Liver (tissue), 9 donors: ENCODE data around the gene TADA3. TPM values are rescaled to one million over a fixed set of nuclear protein-coding genes. Genes with fewer than 3 reads are reported as not detected.

Experiments
- DNase-seq: peaks from one replicate; pipeline ENCODE4 v3.0.0-alpha.2; 2017; ENCODE audit warnings: low spot score
- H3K27ac ChIP-seq, 2 donors: one replicate each; pipeline ENCODE4 v1.7.0; 2013; ENCODE audit warnings: inconsistent platforms in 2 of 2, low read length in 2 of 2, control low read depth in 1 of 2, low read depth in 1 of 2, mild to moderate bottlenecking in 1 of 2
- H3K27me3 ChIP-seq, 4 donors: one replicate each; pipeline versions ENCODE4 v1.6.1 to v1.7.0; 2013; ENCODE audit warnings: low read length in 3 of 4, inconsistent platforms in 1 of 4, mild to moderate bottlenecking in 1 of 4, moderate library complexity in 1 of 4; ENCODE audit not compliant: control insufficient read depth in 4 of 4, insufficient read depth in 4 of 4
- H3K36me3 ChIP-seq, 4 donors: one replicate each; pipeline versions ENCODE4 v1.6.1 to v1.7.0; 2013; ENCODE audit warnings: low read length in 3 of 4, mild to moderate bottlenecking in 3 of 4, low read depth in 1 of 4, moderate library complexity in 1 of 4; ENCODE audit not compliant: control insufficient read depth in 4 of 4, insufficient read depth in 3 of 4
- H3K4me1 ChIP-seq, 4 donors: one replicate each; pipeline versions ENCODE4 v1.6.1 to v1.7.0; 2013; ENCODE audit warnings: low read length in 3 of 4, mild to moderate bottlenecking in 3 of 4, moderate library complexity in 1 of 4; ENCODE audit not compliant: control insufficient read depth in 4 of 4, insufficient read depth in 4 of 4
- H3K4me3 ChIP-seq, 3 donors: one replicate each; pipeline versions ENCODE4 v1.6.1 to v1.7.0; 2013; ENCODE audit warnings: low read length in 3 of 3, control low read depth in 1 of 3, low read depth in 1 of 3, mild to moderate bottlenecking in 1 of 3
- H3K9ac ChIP-seq, 2 donors: one replicate each; pipeline ENCODE4 v1.7.0; 2013; ENCODE audit warnings: low read length in 2 of 2, mild to moderate bottlenecking in 2 of 2, moderate library complexity in 2 of 2, control low read depth in 1 of 2, low read depth in 1 of 2
- H3K9me3 ChIP-seq, 4 donors: one replicate each; pipeline versions ENCODE4 v1.6.1 to v1.7.0; 2013; ENCODE audit warnings: low read length in 3 of 4; ENCODE audit not compliant: control insufficient read depth in 4 of 4
- ATF3 ChIP-seq: IDR thresholded peaks from 2 replicates; pipeline ENCODE4 v1.6.1; 2016; ENCODE audit warnings: antibody characterized with exemption
- CTCF ChIP-seq: fragments of 150-350 bp; IDR thresholded peaks from 2 replicates; pipeline ENCODE4 v1.5.1; 2017; ENCODE audit warnings: improper control_type of control experiment, low read depth, low read length; ENCODE audit not compliant: missing input control
- EGR1 ChIP-seq, 2 donors: IDR thresholded peaks; 2 replicates each; pipeline ENCODE4 v1.6.1; 2016 to 2018; ENCODE audit warnings: antibody characterized with exemption in 2 of 2, low read depth in 2 of 2
- FOXA1 ChIP-seq: IDR thresholded peaks from 2 replicates; pipeline ENCODE4 v1.6.1; 2016; ENCODE audit warnings: antibody characterized with exemption
- FOXA2 ChIP-seq: IDR thresholded peaks from 2 replicates; pipeline ENCODE4 v1.6.1; 2016; ENCODE audit warnings: antibody characterized with exemption
- GABPA ChIP-seq, 2 donors: IDR thresholded peaks in 1 of 2; conservative IDR thresholded peaks in 1 of 2; 2 replicates each; pipeline ENCODE4 v1.6.1; 2016; ENCODE audit warnings: antibody characterized with exemption in 2 of 2, mild to moderate bottlenecking in 1 of 2, moderate library complexity in 1 of 2
- HNF4A ChIP-seq, 2 donors: conservative IDR thresholded peaks; 2 replicates each; pipeline ENCODE4 v1.6.1; 2016; ENCODE audit warnings: antibody characterized with exemption in 2 of 2, mild to moderate bottlenecking in 2 of 2
- HNF4G ChIP-seq: IDR thresholded peaks from 2 replicates; pipeline ENCODE4 v1.6.1; 2016; ENCODE audit warnings: antibody characterized with exemption
- JUND ChIP-seq, 2 donors: IDR thresholded peaks; 2 replicates each; pipeline ENCODE4 v1.6.1; 2016; ENCODE audit warnings: antibody characterized with exemption in 2 of 2
- MAX ChIP-seq: IDR thresholded peaks from 2 replicates; pipeline ENCODE4 v1.6.1; 2016; ENCODE audit warnings: antibody characterized with exemption
- NR2F2 ChIP-seq: IDR thresholded peaks from 2 replicates; pipeline ENCODE4 v1.6.1; 2016; ENCODE audit warnings: antibody characterized with exemption
- RAD21 ChIP-seq, 2 donors: IDR thresholded peaks; 2 replicates each; pipeline ENCODE4 v1.6.1; 2016; ENCODE audit warnings: antibody characterized with exemption in 2 of 2, mild to moderate bottlenecking in 2 of 2
- REST ChIP-seq: IDR thresholded peaks from 2 replicates; pipeline ENCODE4 v1.6.1; 2016; ENCODE audit warnings: antibody characterized with exemption, mild to moderate bottlenecking
- RXRA ChIP-seq, 2 donors: IDR thresholded peaks; 2 replicates each; pipeline ENCODE4 v1.6.1; 2017 to 2018; ENCODE audit warnings: antibody characterized with exemption in 2 of 2, mild to moderate bottlenecking in 1 of 2
- SP1 ChIP-seq: IDR thresholded peaks from 2 replicates; pipeline ENCODE4 v1.6.1; 2018; ENCODE audit warnings: antibody characterized with exemption, mild to moderate bottlenecking
- TAF1 ChIP-seq: conservative IDR thresholded peaks from 2 replicates; pipeline ENCODE4 v1.6.1; 2016; ENCODE audit warnings: antibody characterized with exemption, mild to moderate bottlenecking
- YY1 ChIP-seq: IDR thresholded peaks from 2 replicates; pipeline ENCODE4 v1.6.1; 2016; ENCODE audit warnings: antibody characterized with exemption, mild to moderate bottlenecking
- ZBTB33 ChIP-seq: IDR thresholded peaks from 2 replicates; pipeline ENCODE4 v1.6.1; 2016; ENCODE audit warnings: antibody characterized with exemption
- WGBS: extraction: QIAGEN DNeasy Blood & Tissue Kit; methylation state at CpG from one replicate; pipeline ENCODE4 v1.1.7; 2013; 5-methylcytosine and 5-hydroxymethylcytosine counted together
- polyA plus RNA-seq, 2 donors: library from polyadenylated mRNA; stranded (reverse) in 1 of 2; unstranded in 1 of 2; fragments of 200-250 nt in 1 of 2; fragments of >200 nt in 1 of 2; fragmentation: Nextera tagmentation in 1 of 2; extraction: Ambion mirVana in 1 of 2; gene quantifications; one replicate each; pipeline versions ENCODE4 v1.2.1 to v1.2.3, GENCODE V29; 2013 to 2015
- total RNA-seq, 2 donors: library from RNA; depleted of rRNA; stranded (reverse); fragments of >200 nt; gene quantifications; one replicate each; pipeline ENCODE4 v1.2.3, GENCODE V29; 2014
- donor health status: healthy.
- donor health status: healthy.
- donor health status: healthy.
- donor health status: healthy.
- donor health status: healthy.

The TADA3 gene
- total RNA-seq (10 to 100 TPM; 20.7 to 22.3 TPM), polyA plus RNA-seq (10 to 100 TPM; 16.2 to 27.8 TPM)

- Histone ChIP-seq H3K4me1 (peaks cover 0 to 24% (median 19%) of the 10 kb centered on the region in 4 donors), H3K4me3 (peak within 1 kb of the TSS; percentile 89 to 97 (median 93)), H3K9me3 (no peaks in the 10 kb centered on the region), H3K36me3 (peaks cover 2 to 23% (median 21%) of the 10 kb centered on the region in 4 donors), H3K27me3 (no peaks in the 10 kb centered on the region), H3K27ac (peak within 1 kb of the TSS; percentile 88 to 93), H3K9ac (peak within 1 kb of the TSS; percentile 78 to 95)
- WGBS, result under 1% methylated on average over 65 of the region's 65 CpGs
- DNase-seq, result peak; percentile 89
- TF ChIP-seq NR2F2 (no peak), EGR1 (IDR thresholded peaks at IDR 0.05; ENCODE audit: low read depth in 2 of 2) (peak; percentile 89 to 91), REST (peak; percentile 48), JUND (IDR thresholded peaks at IDR 0.05) (no peak), MAX (peak; percentile 89), ZBTB33 (peak; percentile 99), SP1 (peak; percentile 32), RAD21 (IDR thresholded peaks at IDR 0.05) (peak; percentile 11 to 53), HNF4G (no peak), RXRA (IDR thresholded peaks at IDR 0.05) (peak; percentile 3 to 35), YY1 (peak; percentile 55), ATF3 (no peak), GABPA (IDR thresholded peaks at IDR 0.05 in 1 of 2, conservative IDR thresholded peaks at IDR 0.05 in 1 of 2) (peak; percentile 67 to 90), TAF1 (no peak), HNF4A (conservative IDR thresholded peaks at IDR 0.05) (no peak), FOXA1 (no peak), FOXA2 (no peak), CTCF (no peak)
Observed at GRCh38 chr3:9792405-9793160, at the start of gene TADA3, which contains the start of gene ARPC4. TSS of gene TADA3 (minus strand) at chr3:9792473. CDS start at chr3:9791466, 1,007 bp downstream. TSS of gene ARPC4 (plus strand) at chr3:9793082. CDS start at chr3:9793122, 40 bp downstream.
